ENCODE measurements around the gene TFCP2L1.
"Not testable (repeated sequence)": the region's sequence is repeated elsewhere in the genome, so short reads cannot be mapped to it uniquely, and the experiment has no call there.

Gene TFCP2L1, protein sequence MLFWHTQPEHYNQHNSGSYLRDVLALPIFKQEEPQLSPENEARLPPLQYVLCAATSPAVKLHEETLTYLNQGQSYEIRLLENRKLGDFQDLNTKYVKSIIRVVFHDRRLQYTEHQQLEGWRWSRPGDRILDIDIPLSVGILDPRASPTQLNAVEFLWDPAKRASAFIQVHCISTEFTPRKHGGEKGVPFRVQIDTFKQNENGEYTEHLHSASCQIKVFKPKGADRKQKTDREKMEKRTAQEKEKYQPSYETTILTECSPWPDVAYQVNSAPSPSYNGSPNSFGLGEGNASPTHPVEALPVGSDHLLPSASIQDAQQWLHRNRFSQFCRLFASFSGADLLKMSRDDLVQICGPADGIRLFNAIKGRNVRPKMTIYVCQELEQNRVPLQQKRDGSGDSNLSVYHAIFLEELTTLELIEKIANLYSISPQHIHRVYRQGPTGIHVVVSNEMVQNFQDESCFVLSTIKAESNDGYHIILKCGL

DNA sequence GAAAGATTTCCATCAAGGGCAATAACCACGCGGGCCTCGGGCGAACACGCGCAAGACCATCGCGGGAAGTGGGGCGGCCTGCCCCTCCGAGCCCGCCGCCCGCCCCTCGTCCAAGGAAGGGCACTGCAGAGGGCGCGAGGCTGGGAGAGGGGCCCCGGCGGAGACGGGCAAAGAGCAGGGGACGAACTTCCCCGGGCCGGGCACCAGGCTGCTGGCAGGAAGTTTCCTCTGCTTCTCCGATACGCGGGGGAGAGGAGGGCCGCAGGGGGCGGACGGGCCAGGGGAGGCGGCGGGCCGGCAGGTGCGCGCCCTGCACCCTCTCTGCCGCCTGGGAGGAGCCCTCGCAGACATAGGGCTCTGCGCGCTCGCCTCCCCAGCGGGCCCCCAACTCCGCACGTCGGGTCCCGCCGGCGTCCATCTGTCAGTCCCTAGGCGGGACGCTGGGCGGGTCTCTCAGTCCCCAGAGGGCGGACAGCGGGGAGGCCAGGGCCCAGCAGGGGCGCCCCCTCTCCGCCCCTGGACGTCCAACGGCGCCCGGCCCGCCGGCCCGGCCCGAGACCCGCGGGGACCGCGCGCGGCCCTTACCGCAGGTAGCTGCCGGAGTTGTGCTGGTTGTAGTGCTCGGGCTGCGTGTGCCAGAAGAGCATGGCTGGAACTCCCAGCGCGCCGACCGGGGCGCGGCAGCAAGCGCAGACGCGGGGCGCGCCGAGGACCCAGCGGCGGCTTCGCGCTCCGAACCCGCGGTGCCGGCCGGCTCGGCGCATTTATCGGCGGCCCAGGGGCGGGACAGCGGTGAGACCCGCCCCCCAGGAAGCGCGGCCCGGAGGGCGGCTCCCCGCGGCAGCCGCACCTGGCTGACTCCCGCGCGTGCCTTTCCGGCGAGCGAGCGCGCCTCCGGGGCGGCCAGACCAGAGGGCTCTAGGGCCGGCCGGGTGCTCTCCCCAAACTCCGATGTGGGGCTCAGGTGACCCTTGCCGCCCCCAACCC is at the start of gene TFCP2L1:
TSS of gene TFCP2L1 (minus strand) at position 740 of the 987 bp plus-strand sequence. CDS start at position 647, 93 bp downstream.
- DNase-seq, result peak; percentile 22

GRCh38 chr2:121333834-121334558 is 49.0 kb upstream of the TFCP2L1 start:
- no peak for DNase-seq

- no peak for DNase-seq
Measured at GRCh38 chr2:121333231-121333630, 48.2 kb upstream of the TFCP2L1 start.

- not testable (repeated sequence) for DNase-seq
Measured at GRCh38 chr2:121331324-121331723, 46.3 kb upstream of the TFCP2L1 start.

DNA sequence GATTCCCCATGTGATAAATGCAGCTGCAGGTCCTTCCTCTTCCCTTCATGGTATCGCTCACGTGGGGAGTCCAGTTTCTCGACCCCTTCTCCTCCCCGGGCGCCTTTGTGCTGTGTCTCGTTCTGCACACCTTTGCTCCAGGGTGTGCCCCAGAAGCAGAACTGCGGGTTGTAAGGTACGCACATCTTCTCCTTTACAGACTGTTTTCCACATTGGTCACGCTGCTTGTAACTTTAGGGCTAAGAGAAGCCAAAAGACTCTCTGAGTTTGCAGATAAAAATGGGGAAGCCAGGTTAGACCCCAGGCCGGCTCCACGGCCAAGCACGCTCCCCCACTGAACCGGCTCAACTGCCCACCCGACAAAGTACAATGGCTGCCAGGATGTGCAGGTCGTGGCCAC is 45.9 kb upstream of the TFCP2L1 start:
- no peak for DNase-seq

DNA sequence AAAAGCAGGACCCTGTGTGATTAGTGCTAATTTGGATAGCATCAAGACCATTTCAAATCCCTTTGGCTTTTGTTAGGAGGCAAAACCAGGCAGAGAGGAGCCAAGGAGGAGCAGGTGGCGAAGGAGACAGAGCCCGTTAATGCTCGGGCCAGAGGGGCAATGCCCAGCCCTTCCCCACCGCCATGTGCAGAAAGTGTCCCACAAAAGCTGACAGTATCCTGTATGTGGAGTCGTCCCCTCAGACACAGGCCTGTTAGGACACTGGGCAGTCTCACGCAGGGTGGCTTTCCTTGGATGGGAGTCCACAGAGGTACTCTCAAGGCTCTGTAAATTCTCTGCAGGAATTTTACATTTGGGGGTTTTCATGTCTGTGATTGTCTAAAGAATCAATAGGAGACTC is 44.8 kb upstream of the TFCP2L1 start:
- DNase-seq, result no peak

DNA sequence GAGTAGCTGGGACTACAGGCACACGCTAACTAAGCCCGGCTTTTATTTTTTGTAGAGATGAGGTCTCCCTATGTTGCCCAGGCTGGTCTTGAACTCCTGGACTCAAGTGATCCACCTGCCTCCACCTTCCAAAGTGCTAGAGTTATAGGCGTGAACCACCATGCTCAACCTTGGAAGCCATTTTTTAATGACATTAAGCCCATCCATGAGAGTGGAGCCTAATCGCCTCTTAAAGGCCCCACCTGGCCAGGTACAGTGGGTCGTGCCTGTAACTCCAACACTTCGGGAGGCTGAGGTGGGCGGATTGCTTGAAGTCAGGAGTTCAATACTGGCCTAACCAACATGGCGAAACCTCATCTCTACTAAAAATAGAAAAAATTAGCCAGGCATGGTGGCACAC is 41.6 kb upstream of the TFCP2L1 start:
- no peak for DNase-seq

DNA sequence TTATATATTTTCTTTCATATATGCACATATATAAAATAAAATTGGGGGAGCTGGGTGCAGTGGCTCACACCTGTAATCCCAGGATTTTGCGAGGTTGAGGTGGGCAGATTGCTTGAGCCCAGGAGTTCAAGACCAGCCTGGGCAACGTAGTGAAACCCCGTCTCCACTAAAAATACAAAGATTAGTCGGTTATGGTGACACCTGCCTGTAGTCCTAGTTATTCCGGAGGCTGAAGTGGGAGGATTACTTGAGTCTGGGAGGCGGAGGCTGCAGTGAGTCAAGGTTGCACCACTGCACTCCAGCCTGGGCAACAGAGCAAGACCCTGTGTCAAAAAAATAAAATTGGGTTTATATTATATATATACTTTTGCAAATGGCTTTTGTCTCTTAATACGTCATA is 39.6 kb upstream of the TFCP2L1 start:
- DNase-seq, result no peak

DNA sequence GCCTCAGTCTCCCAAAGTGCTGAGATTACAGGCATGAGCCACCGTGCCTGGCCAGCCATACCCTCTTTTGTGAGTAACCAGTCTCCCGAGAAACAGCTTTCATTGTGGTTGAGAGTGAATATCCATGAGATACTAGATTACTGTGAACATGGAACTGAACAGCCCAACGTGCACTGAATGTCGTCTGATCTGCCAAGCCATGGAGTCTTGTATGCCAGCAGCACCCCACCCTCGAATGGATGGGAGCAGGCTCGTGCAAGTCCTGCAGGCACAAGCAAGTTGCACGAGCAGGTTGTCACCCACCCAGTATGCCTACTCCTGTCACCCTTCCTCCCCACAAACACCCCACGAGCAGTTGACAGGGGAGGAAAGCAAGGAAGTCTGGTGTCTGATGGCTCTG is 36.5 kb upstream of the TFCP2L1 start:
- no peak for DNase-seq

- DNase-seq, result no peak
Measured at GRCh38 chr2:121319941-121320340, 34.9 kb upstream of the TFCP2L1 start.

GRCh38 chr2:121316986-121317385 is 32.0 kb upstream of the TFCP2L1 start:
- DNase-seq, result no peak

DNA sequence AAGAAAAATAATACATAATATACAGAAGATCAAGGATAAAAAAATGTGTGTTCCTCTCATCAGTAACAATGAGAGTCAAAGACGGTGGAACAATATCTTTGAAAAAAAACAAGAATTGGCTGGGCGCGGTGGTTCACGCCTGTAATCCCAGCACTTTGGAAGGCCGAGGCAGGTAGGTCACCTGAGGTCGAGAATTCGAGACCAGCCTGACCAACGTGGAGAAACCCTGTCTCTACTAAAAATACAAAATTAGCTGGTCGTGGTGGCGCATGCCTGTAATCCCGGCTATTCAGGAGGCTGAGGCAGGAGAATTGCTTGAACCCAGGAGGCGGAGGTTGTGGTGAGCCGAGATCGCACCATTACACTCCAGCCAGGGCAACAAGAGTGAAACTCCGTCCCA is 28.7 kb upstream of the TFCP2L1 start:
- not testable (repeated sequence) for DNase-seq

GRCh38 chr2:121309801-121310200 is 24.8 kb upstream of the TFCP2L1 start:
- DNase-seq, result no peak

DNA sequence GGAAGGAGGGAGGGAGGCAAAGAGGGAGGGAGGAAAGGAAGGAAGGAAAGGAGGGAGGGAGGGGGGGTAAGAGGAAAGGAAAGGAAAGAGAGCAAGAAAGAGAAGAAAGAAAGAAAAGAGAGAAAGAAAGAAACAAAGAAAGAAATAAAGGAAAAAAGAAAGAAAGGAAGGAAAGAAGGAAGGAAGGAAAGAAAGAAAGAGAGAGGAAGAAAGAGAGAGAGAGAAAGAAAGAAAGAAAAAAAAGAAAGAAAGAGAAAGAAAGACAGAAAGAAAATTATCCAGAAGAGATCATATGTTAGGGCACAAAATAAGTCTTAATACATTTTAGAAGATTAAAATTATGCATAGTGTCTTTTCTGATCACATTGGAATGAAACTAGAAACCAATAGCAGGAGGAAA is 24.3 kb upstream of the TFCP2L1 start:
- no peak for DNase-seq

DNA sequence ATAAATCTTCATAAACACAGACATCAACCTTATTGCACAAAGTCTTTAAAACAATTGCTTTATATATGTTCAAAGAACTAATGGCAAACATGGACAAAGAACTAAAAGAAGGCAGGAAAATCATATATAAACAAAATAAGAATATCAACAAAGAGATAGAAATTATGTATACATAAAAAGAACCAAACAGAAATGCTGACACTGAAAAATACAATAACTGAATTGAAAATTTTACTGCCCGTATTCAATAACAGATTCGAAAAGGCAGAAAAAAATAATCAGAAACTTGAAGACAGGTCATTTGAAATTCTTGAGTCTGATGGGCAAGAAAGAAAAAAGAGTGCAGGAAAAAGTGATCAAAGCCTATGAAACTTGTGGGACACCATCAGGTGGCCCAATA is 22.0 kb upstream of the TFCP2L1 start:
- no peak for DNase-seq

- no peak for DNase-seq
Measured at GRCh38 chr2:121304941-121305340, 19.9 kb upstream of the TFCP2L1 start.

- no peak for DNase-seq
Measured at GRCh38 chr2:121303531-121304263, 18.7 kb upstream of the TFCP2L1 start.

DNA sequence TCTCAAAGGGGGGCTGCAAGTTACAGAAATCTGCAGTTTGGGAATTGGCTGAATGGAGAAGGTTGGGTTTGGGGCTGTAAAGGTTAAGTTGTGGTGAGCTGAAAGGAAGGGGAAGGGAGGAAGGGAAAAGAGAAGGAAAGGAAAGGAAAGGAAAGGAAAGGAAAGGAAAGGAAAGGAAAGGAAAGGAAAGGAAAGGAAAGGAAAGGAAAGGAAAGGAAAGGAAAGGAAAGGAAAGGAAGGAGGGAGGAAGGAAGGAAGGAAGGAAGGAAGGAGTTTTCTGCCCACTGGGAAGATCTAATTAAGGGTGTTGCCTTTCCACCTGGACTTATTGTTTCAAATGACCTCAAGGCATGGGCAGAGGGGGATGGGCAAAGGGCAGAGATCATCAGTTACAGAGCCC is 16.2 kb upstream of the TFCP2L1 start:
- not testable (repeated sequence) for DNase-seq

- DNase-seq, result no peak
Measured at GRCh38 chr2:121298476-121298875, 13.5 kb upstream of the TFCP2L1 start.

GRCh38 chr2:121297866-121298265 is 12.9 kb upstream of the TFCP2L1 start:
- not testable (repeated sequence) for DNase-seq

- DNase-seq, result no peak
Measured at GRCh38 chr2:121297217-121297830, 12.3 kb upstream of the TFCP2L1 start.
